GM12872 (cell line): ENCODE results near the gene SWAP70.

Experiments
- TF ChIP-seq, protein P1 (sequence below): IDR thresholded peaks from 3 replicates; pipeline ENCODE4 v1.5.1; 2011; ENCODE audit warnings: low read depth, mild to moderate bottlenecking, low read length, moderate library complexity; ENCODE audit not compliant: insufficient read depth

Gene SWAP70

DNA sequence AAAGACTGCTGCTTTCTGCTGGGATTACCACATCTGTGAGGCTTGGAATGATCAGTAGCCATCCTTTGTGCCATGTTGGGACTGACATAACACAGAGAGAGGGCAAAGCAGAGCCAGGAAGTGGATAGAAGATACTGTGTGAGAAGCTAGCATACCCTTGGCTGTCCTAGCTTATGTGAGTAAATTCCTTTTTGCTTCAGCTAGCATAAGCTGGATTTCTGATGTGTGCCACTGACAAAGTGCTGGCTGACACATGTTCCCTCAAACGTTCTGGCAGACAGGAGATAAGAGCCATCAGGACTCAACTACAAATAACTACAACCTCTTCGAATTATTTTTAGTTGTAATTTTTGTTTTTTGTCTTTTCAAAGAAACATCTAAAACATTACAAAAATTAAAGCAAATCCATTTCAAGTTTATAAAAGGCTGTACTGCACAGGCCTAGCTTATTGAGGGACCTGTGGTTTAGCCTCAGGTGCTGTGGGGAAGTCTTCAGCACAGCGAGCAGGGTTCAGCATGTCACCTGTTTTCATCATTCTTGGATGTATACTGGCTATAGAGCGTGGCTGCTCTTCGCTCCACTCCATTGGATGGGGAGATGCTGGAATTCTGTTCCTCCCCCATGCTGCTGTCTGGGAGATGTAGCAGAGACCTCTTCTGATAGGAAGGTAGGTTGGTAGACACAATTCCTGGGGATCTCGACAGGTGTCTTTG is 120.9 kb downstream of the SWAP70 start:
- TF ChIP-seq, protein P1, sequence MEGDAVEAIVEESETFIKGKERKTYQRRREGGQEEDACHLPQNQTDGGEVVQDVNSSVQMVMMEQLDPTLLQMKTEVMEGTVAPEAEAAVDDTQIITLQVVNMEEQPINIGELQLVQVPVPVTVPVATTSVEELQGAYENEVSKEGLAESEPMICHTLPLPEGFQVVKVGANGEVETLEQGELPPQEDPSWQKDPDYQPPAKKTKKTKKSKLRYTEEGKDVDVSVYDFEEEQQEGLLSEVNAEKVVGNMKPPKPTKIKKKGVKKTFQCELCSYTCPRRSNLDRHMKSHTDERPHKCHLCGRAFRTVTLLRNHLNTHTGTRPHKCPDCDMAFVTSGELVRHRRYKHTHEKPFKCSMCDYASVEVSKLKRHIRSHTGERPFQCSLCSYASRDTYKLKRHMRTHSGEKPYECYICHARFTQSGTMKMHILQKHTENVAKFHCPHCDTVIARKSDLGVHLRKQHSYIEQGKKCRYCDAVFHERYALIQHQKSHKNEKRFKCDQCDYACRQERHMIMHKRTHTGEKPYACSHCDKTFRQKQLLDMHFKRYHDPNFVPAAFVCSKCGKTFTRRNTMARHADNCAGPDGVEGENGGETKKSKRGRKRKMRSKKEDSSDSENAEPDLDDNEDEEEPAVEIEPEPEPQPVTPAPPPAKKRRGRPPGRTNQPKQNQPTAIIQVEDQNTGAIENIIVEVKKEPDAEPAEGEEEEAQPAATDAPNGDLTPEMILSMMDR, result no peak

DNA sequence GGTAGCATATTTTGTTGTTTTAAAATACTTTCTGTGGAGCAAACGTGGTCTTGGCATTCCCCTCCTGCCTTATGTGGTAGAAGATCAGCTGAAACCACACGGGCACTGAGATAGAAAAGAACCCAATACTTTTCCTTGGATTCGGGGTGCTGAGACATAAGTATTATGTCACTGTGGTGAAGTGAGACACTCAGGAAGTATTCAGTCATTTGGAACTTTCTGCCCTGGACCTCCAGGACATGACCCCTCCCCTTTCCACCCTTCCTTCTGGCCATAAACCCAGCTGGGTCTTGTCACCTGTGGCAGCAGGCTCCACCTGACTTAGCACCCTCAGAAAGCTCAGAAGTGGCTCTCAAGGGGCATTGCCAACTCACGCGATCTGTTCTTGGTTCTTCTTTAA is 123.4 kb downstream of the SWAP70 start:
- TF ChIP-seq, protein P1, result no peak

DNA sequence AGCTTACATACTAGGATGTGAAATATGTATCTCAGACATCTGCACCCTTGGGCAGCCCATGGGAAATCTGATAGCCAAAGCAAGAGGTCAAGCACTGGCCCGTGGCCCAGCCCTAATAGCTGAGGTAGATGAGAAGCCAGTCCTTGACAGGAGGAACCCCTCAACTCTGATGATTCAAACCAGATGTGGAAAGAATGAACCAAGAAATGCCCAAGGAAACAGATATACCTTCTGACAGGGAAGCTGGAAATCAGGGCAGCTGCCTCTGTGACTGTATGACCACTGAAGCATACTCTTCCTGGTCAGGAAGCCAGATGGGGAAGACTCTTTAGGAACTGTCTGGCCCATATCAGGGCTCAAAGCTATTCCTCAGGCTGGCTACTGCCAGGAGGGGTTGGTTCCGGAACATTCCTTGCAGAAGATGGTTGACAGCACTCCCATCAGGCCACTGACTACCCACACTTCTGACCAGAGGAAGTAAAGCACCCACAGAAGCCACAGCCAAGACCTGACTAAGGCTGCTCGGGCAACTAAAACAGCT is 124.2 kb downstream of the SWAP70 start:
- TF ChIP-seq, protein P1, result no peak

DNA sequence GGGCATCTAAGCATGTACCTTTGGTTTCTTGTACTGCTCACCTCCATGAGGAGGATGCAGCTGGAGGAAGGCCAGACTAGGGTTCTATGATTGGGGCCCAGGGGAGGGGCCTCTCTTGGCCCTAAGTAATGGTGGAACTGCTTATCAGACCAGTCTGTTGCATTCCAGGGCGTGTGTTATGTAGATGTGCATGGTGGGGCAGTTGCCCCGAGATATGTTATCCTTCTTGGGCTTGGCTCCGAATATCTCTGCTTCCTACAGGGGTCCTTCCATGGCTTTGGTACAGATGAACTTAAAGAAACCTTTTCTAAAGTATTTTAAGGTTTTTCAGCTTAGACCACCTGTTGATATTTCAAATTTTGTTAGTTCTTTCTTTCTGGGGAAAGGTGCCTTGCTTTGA is 126.0 kb downstream of the SWAP70 start:
- TF ChIP-seq, protein P1, result no peak

DNA sequence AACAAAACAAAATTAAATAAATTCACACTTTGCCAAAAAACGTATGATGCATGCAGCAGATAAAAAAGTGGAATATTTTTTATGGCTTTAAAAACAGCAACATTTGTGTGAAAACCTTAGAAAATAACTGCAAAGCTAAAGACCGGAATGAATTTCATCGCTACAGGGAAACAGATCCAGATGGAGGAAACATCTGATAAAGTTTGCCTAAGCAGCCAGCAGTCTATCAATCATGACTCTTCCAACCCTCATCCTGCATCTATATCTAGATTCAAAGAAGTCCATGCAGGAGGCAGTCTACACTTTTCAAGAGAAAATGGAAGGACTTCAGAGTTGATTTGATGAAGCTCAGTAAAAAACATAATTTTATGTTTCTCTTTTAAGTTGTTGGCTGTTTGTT is 126.8 kb downstream of the SWAP70 start:
- TF ChIP-seq, protein P1, result no peak

DNA sequence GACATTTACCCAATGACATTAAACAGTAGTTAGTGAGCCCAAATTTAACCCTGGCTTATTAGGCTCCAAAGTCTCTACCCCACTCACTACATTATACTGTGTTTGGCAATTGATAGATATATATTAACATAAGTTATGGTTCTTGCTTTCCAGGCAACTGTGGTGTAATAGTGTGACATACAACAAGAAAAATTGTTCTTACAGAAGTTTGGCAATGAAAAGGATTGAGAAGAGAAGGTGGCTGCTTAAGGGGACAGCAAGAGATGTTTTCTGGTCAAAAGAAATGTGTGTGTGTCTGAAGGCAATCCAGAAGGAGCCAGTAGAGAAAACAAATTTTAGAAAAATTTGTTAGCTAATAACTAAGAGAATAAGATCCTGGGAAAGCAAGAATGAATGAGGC is 132.4 kb downstream of the SWAP70 start:
- TF ChIP-seq, protein P1, result no peak

DNA sequence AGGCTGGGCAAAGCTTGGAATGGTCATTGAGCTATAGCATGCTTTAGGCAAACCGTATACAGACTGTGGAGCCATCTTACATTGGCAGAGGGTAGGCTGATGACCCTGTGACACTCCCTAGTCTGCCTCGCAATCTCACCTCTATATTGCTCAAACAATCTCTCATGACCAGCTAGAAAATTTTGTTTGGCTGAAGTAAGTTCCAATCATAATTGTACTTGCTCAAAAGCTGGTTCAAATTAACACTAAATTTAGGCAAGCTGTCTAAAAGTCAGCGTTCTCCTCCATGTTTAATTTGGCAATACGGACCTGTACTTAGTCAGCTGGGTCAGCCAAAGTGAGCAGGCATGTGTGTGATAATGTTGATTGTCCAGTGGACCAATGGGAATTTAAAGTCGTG is 133.0 kb downstream of the SWAP70 start:
- TF ChIP-seq, protein P1, result no peak
